Left ventricle myocardium inferior (tissue), 1 donor: ENCODE data around the gene RRBP1. TPM values are rescaled to one million over a fixed set of nuclear protein-coding genes. Genes with fewer than 3 reads are reported as not detected.

Experiments
- DNase-seq: peaks from one replicate; pipeline ENCODE4 v3.0.0-alpha.2; 2020
- H3K27ac ChIP-seq: fragments of 200-600 bp; replicated peaks from 2 replicates; pipeline ENCODE4 v1.8.0; 2021
- H3K27me3 ChIP-seq: fragments of 200-600 bp; 2 replicates; pipeline ENCODE4 v1.8.0; 2021; ENCODE audit warnings: low read depth
- H3K36me3 ChIP-seq: fragments of 200-600 bp; 2 replicates; pipeline ENCODE4 v1.8.0; 2021
- H3K4me1 ChIP-seq: fragments of 200-600 bp; 2 replicates; pipeline ENCODE4 v1.8.0; 2021
- H3K4me3 ChIP-seq: fragments of 200-600 bp; 2 replicates; pipeline ENCODE4 v1.8.0; 2021; ENCODE audit warnings: mild to moderate bottlenecking, moderate library complexity
- H3K9me3 ChIP-seq: fragments of 200-600 bp; replicated peaks from 2 replicates; pipeline ENCODE4 v1.8.0; 2021
- intact Hi-C: fragments of 100-400 bp; cut with micrococcal nuclease; formaldehyde crosslinking; loops from one replicate; pipeline ENCODE4 v1.11.0; 2022
- total RNA-seq: library from RNA; stranded (reverse); fragmentation: NEBNext Ultra II Directional; extraction: Animal tissue kit (Norgen Biotek cat#: 25700); gene quantifications from one replicate; pipeline ENCODE4 v1.2.1, GENCODE V29; 2021
- TF ChIP-seq, protein P1 (sequence below): fragments of 200-600 bp; IDR thresholded peaks from 2 replicates; pipeline ENCODE4 v1.8.0; 2021; ENCODE audit warnings: antibody characterized with exemption, mild to moderate bottlenecking, borderline replicate concordance
- donor health status: DM: no; HTN: yes; CAD: no; lungs with severe emphysema.

RRBP1 gene
- total RNA-seq, 1 donor from 2014 or later = 31.3 TPM

DNA sequence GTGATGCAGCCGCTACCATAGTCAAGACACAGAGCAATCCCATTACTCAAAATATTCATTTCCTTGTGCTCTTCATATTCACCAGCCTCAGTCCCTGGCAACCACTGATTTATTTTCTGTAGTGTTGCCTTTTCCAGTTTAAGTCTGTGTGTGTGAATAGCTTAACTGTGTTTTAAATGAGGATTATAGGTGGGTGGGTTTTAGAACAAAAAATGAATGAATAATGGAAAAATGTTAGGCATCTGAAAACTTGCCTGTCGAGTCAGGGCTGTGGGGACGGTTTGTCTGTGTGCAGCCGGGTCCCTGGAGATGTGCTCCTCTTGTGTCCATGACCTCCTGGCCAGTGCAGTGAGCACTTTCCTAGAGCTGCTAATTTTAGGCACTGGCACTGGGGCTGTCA is 44.9 kb upstream of the RRBP1 start:
- Histone ChIP-seq H3K27ac (no peak overlapping the region), H3K4me1 (no peaks in the 10 kb centered on the region), H3K36me3 (no peaks in the 10 kb centered on the region), H3K4me3 (no peak overlapping the region), H3K27me3 (peaks cover 26% of the 10 kb centered on the region), H3K9me3 (no peaks in the 10 kb centered on the region)
- DNase-seq = no peak
- TF ChIP-seq, protein P1, sequence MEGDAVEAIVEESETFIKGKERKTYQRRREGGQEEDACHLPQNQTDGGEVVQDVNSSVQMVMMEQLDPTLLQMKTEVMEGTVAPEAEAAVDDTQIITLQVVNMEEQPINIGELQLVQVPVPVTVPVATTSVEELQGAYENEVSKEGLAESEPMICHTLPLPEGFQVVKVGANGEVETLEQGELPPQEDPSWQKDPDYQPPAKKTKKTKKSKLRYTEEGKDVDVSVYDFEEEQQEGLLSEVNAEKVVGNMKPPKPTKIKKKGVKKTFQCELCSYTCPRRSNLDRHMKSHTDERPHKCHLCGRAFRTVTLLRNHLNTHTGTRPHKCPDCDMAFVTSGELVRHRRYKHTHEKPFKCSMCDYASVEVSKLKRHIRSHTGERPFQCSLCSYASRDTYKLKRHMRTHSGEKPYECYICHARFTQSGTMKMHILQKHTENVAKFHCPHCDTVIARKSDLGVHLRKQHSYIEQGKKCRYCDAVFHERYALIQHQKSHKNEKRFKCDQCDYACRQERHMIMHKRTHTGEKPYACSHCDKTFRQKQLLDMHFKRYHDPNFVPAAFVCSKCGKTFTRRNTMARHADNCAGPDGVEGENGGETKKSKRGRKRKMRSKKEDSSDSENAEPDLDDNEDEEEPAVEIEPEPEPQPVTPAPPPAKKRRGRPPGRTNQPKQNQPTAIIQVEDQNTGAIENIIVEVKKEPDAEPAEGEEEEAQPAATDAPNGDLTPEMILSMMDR = no peak
- intact Hi-C loops = no loop called here

DNA sequence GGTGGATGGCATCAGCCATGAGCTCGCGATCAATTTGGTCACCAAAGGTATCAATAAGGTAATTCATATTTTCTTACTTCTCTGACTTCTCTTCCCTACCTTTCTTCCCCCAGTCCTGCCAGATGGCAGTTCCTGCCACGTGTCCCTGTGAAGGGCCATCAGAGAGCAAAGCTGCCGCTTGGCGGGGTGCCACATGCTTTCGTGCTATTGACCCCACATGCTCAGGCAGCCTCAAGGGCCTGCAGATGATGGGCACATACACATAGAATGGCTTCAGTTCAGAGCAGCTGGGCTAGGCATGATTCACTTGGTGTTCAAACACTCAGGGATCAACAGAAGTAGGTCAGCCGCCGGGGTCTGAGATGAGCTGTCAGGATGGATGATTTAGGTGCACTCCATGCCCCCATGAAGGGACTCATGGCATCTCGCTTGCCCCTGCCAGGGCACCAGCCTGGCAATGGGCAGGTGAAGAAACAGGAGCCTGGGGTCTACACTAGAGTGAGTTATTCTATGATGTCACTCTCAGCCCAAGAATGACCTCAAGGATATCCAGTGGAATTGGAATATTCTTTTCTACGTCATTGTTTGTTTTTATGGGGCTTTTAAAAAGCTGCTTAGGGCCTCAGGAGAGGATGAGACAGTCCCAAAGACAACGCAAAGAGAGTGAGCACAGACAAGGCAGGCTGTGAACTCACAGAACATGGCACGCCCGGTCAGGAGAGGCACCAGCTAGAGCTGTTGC is 43.2 kb upstream of the RRBP1 start:
- H3K36me3 ChIP-seq = no peaks in the 10 kb centered on the region
- no peak overlapping the region for H3K27ac ChIP-seq
- TF ChIP-seq, protein P1 = no peak
- peaks cover 18% of the 10 kb centered on the region for H3K27me3 ChIP-seq
- no peak for DNase-seq
- no peaks in the 10 kb centered on the region for H3K9me3 ChIP-seq
- no peak overlapping the region for H3K4me3 ChIP-seq
- intact Hi-C loops = no loop called here
- H3K4me1 ChIP-seq = no peaks in the 10 kb centered on the region

DNA sequence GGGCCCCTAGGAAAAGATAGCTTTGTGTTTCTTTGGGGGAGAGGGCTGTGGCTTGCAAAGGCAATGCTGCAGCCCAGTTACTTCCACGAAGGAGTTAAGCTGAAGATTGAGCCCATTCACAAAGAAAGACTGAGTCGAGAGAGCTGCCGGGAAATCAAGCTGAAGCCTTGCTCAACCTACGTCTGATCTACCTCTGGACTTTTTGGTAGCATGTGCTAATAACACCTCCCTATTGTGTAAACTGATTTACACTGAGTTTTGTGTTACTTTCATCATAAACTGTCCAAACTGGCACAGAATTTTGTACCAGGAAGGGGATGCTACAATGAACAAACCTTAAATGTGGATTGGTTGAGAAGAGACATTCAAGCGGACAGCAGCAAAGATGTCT is 41.3 kb upstream of the RRBP1 start:
- Histone ChIP-seq H3K27ac (no peak overlapping the region), H3K4me1 (no peaks in the 10 kb centered on the region), H3K4me3 (no peak overlapping the region), H3K27me3 (peaks cover 12% of the 10 kb centered on the region), H3K9me3 (no peaks in the 10 kb centered on the region), H3K36me3 (no peaks in the 10 kb centered on the region)
- intact Hi-C loops = no loop called here
- TF ChIP-seq, protein P1 = no peak
- DNase-seq = no peak

DNA sequence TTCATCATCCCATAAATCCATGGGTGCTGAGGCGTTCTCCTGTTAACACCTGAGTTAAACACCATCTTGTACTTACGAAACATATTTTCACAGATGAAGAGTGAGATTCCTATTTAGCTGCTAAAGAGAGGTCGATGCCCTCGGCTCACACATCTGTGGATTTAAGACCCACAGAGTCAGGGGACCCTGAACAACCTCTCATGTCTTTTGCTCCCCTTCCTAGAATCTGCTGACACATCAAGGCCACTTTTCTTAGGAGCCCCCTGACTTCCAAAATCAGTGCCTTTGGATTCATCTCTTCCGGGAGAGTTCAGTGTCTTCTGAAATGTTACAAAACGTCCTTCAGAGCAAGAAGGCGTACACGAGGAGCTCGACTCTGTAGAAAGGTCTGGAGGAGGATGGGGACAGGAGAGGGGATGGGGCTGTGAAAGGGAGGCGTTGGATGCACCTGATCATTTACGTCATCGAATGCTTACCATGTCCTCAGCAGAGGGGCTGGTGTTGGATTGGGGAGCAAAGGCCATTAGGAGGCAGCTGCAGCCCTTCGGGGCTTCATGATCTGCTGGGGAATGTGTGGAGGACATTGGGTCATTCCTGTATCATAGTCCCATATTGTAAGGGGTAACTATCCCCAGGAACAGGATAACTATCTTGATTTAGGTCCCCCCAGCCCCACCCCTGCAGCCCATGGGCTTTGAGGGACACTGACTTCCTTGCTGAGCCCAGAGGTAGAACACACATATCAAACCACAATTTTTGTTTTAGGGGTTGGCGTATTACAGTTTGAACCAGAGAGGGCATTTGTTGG is 40.7 kb upstream of the RRBP1 start:
- DNase-seq = no peak
- Histone ChIP-seq H3K36me3 (no peaks in the 10 kb centered on the region), H3K27ac (no peak overlapping the region), H3K4me3 (no peak overlapping the region), H3K27me3 (peaks cover 7% of the 10 kb centered on the region), H3K4me1 (no peaks in the 10 kb centered on the region), H3K9me3 (no peaks in the 10 kb centered on the region)
- TF ChIP-seq, protein P1 = no peak
- intact Hi-C loops = no loop called here

DNA sequence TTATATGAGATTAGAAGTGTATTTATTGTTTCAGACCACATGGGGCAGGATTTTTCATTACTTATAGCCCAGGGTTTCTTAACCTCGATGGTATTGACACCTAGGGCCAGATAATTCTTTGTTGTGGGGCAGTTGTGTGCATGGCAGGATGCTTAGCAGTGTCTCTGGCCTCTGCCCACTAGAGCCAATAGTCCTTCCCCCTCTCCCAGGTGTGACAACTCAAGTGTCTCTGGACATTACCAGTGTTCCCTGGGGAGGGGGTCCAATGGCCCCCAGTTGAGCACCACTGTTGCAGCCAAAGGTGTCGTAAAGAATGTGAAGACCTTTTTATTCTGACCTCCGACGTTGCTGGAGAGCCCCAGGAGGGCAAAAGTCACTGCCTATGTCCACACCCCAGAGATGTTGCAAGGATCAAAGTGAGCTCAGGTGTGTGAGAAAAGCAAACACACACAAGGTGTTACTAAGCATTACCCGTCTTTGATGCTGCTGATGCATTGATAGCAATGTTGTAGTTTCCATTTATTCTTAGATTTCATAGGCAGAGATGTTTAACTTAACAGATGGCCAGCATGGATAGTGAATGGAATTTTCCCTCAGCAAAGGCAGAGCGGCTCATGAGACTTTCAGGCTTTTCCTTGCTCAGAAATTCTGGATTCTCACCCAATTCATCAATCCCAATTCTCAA is 39.9 kb upstream of the RRBP1 start:
- peaks cover 7% of the 10 kb centered on the region for H3K27me3 ChIP-seq
- no peak for DNase-seq
- no peak overlapping the region for H3K4me3 ChIP-seq
- H3K4me1 ChIP-seq = no peaks in the 10 kb centered on the region
- intact Hi-C loops = no loop called here
- H3K27ac ChIP-seq = no peak overlapping the region
- H3K36me3 ChIP-seq = no peaks in the 10 kb centered on the region
- H3K9me3 ChIP-seq = no peaks in the 10 kb centered on the region
- TF ChIP-seq, protein P1 = no peak
